Thyroid gland (tissue), 4 donors: ENCODE results near the gene MARCHF2. TPM values are rescaled to one million over a fixed set of nuclear protein-coding genes. Genes with fewer than 3 reads are reported as not detected.
"Not testable (repeated sequence)": the region's sequence is repeated elsewhere in the genome, so short reads cannot be mapped to it uniquely, and the experiment has no call there.

Experiments used
- DNase-seq, 2 donors: peaks; one replicate each; pipeline ENCODE4 v3.0.0-alpha.2; 2019
- H3K27ac ChIP-seq, 3 donors: fragments of 200-600 bp; sonication (generic); 1 replicate in 2 of 3; 2 replicates in 1 of 3; pipeline ENCODE4 v1.5.1; 2016 to 2019; ENCODE audit warnings: mild to moderate bottlenecking in 1 of 3, moderate library complexity in 1 of 3
- H3K27me3 ChIP-seq: fragments of 200-600 bp; sonication (generic); one replicate; pipeline ENCODE4 v1.5.1; 2019
- H3K36me3 ChIP-seq, 2 donors: fragments of 200-600 bp; sonication (generic); one replicate each; pipeline ENCODE4 v1.5.1; 2016 to 2019
- H3K4me1 ChIP-seq, 2 donors: fragments of 200-600 bp; sonication (generic); one replicate each; pipeline ENCODE4 v1.5.1; 2017 to 2019
- H3K4me3 ChIP-seq, 3 donors: fragments of 200-600 bp; sonication (generic); replicated peaks in 1 of 3; 1 replicate in 2 of 3; 2 replicates in 1 of 3; pipeline ENCODE4 v1.5.1; 2016; ENCODE audit warnings: mild to moderate bottlenecking in 1 of 3
- H3K9me3 ChIP-seq: fragments of 200-600 bp; sonication (generic); one replicate; pipeline ENCODE4 v1.5.1; 2017
- POLR2A ChIP-seq, 2 donors: fragments of 450-650 bp; IDR thresholded peaks; one replicate each; pipeline ENCODE4 v1.6.1; 2017; ENCODE audit warnings: antibody characterized with exemption in 2 of 2, mild to moderate bottlenecking in 2 of 2, moderate library complexity in 1 of 2
- WGBS, 2 donors: methylation state at CpG; one replicate each; pipeline ENCODE4 v1.1.5; 2017; 5-methylcytosine and 5-hydroxymethylcytosine counted together
- intact Hi-C: fragments of 100-400 bp; cut with DNase I; formaldehyde crosslinking; loops from one replicate; pipeline ENCODE4 v1.15.1; 2023
- total RNA-seq, 4 donors: library from RNA; depleted of rRNA; stranded (reverse); fragments of >200 nt; gene quantifications; one replicate each; pipeline ENCODE4 v1.2.3, GENCODE V29; 2016
- TF ChIP-seq, protein P1 (sequence below), 6 experiments: fragments of 200-600 bp in 3 of 6; fragments of 450-650 bp in 3 of 6; sonication (generic) in 3 of 6; IDR thresholded peaks; one replicate each; pipeline ENCODE4 v1.5.1; 2016 to 2019; ENCODE audit warnings: antibody characterized with exemption in 6 of 6, mild to moderate bottlenecking in 2 of 6, inconsistent platforms in 1 of 6, moderate library complexity in 1 of 6

Gene MARCHF2
- total RNA-seq, 4 donors from 2014 or later, result 168 to 245 (median 215) TPM

GRCh38 chr19:8423817-8424223, 10.7 kb downstream of the MARCHF2 start:
- peaks cover 15 to 17% of the 10 kb centered on the region in 2 donors for H3K36me3 ChIP-seq
- WGBS, 2 donors, result 62 to 64% methylated on average over 9 of the region's 9 CpGs
- peak overlapping the region; percentile 39 to 88 (median 88) for H3K27ac ChIP-seq
- no peaks in the 10 kb centered on the region for H3K27me3 ChIP-seq
- TF ChIP-seq, protein P1, sequence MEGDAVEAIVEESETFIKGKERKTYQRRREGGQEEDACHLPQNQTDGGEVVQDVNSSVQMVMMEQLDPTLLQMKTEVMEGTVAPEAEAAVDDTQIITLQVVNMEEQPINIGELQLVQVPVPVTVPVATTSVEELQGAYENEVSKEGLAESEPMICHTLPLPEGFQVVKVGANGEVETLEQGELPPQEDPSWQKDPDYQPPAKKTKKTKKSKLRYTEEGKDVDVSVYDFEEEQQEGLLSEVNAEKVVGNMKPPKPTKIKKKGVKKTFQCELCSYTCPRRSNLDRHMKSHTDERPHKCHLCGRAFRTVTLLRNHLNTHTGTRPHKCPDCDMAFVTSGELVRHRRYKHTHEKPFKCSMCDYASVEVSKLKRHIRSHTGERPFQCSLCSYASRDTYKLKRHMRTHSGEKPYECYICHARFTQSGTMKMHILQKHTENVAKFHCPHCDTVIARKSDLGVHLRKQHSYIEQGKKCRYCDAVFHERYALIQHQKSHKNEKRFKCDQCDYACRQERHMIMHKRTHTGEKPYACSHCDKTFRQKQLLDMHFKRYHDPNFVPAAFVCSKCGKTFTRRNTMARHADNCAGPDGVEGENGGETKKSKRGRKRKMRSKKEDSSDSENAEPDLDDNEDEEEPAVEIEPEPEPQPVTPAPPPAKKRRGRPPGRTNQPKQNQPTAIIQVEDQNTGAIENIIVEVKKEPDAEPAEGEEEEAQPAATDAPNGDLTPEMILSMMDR (IDR thresholded peaks at IDR 0.05), result no peak
- no peak for TF ChIP-seq POLR2A (IDR thresholded peaks at IDR 0.05)
- DNase-seq, result peak; percentile 62 to 73
- H3K4me1 ChIP-seq, result peaks cover 0 to 19% of the 10 kb centered on the region in 2 donors
- intact Hi-C loops, result no loop called here
- no peak overlapping the region for H3K4me3 ChIP-seq
- H3K9me3 ChIP-seq, result no peaks in the 10 kb centered on the region

- H3K36me3 ChIP-seq, result peaks cover 15 to 17% of the 10 kb centered on the region in 2 donors
- DNase-seq, H3K27ac ChIP-seq, H3K9me3 ChIP-seq, H3K27me3 ChIP-seq, intact Hi-C loops, H3K4me3 ChIP-seq: not testable (repeated sequence)
- WGBS, 2 donors, result 86 to 92% methylated on average over 6 of the region's 6 CpGs
- H3K4me1 ChIP-seq, result peaks cover 0 to 18% of the 10 kb centered on the region in 2 donors
These were observed 12.2 kb downstream of the MARCHF2 start for GRCh38 chr19:8425331-8425730.

DNA sequence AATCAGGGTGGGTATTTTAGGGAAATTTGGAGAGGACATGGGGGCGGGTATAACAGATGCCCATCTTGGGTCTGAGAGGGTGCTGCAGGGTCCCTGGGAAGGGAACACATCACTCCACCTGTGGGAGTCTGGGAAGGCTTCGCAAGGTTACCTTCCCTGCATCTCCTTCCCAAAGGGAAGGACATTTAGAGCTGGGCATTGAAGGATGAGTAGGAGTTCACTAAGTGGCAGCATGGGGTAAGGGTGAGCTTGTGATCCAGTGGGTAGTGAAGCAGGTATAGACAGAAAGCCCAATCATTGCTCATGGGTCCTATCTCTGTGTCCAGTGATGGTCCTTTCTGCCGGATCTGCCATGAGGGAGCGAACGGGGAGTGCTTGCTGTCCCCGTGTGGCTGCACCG, 13.2 kb downstream of the MARCHF2 start:
- H3K36me3 ChIP-seq, result peaks cover 17 to 22% of the 10 kb centered on the region in 2 donors

DNA sequence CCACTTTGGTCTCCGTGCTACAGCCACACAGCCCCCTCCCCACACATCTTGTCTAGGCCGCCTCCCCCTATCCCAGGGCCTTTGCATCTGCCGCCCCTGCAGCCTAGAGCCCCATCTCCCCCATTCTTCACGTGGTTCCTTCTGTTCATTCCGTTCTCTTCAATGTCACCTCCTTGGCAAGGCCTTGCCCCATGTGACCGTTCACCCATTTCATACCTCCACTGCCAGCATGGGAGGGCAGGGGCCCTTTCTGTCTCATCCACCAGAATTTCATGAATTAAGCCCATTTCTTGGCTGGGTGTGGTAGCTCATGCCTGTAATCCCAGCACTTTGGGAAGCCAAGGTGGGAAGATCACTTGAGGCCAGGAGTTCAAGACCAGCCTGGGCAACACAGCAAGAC, 15.9 kb downstream of the MARCHF2 start:
- 90 to 92% methylated on average over 6 of the region's 6 CpGs for WGBS, 2 donors
- Histone ChIP-seq H3K9me3 (no peaks in the 10 kb centered on the region), H3K4me3 (no peak overlapping the region), H3K27ac (no peak overlapping the region), H3K27me3 (no peaks in the 10 kb centered on the region), H3K4me1 (peaks cover 0 to 7% of the 10 kb centered on the region in 2 donors), H3K36me3 (peaks cover 9 to 11% of the 10 kb centered on the region in 2 donors)
- TF ChIP-seq POLR2A (IDR thresholded peaks at IDR 0.05), result no peak
- TF ChIP-seq, protein P1 (IDR thresholded peaks at IDR 0.05), result no peak
- intact Hi-C loops, result no loop called here
- DNase-seq, result no peak

More for the DNA sequence above, 13.2 kb downstream of the MARCHF2 start:
- Histone ChIP-seq H3K4me3 (no peak overlapping the region), H3K9me3 (no peaks in the 10 kb centered on the region), H3K27me3 (no peaks in the 10 kb centered on the region), H3K27ac (no peak overlapping the region), H3K4me1 (peaks cover 0 to 18% of the 10 kb centered on the region in 2 donors)
- no peak for DNase-seq
- TF ChIP-seq POLR2A (IDR thresholded peaks at IDR 0.05), result no peak
- TF ChIP-seq, protein P1 (IDR thresholded peaks at IDR 0.05), result no peak
- 94 to 95% methylated on average over 7 of the region's 7 CpGs for WGBS, 2 donors
- intact Hi-C loops, result no loop called here

GRCh38 chr19:8429826-8430225, 16.7 kb downstream of the MARCHF2 start:
- H3K4me3 ChIP-seq, result no peak overlapping the region
- TF ChIP-seq POLR2A (IDR thresholded peaks at IDR 0.05), result no peak
- TF ChIP-seq, protein P1 (IDR thresholded peaks at IDR 0.05), result no peak
- 96 to 97% methylated on average over 6 of the region's 6 CpGs for WGBS, 2 donors
- peaks cover 9 to 11% of the 10 kb centered on the region in 2 donors for H3K36me3 ChIP-seq
- DNase-seq, result no peak
- intact Hi-C loops, result no loop called here
- no peaks in the 10 kb centered on the region for H3K27me3 ChIP-seq
- H3K9me3 ChIP-seq, result no peaks in the 10 kb centered on the region
- H3K27ac ChIP-seq, result no peak overlapping the region
- peaks cover 0 to 3% of the 10 kb centered on the region in 2 donors for H3K4me1 ChIP-seq
